LNCAP (cell line): ENCODE data around the gene WIPF3.

ENCODE experiments used
- CTCF ChIP-seq: fragments of 450-650 bp; IDR thresholded peaks from 2 replicates; pipeline ENCODE4 v1.5.1; 2017; ENCODE audit warnings: mild to moderate bottlenecking

Gene WIPF3

GRCh38 chr7:29860186-29860585 is 53.9 kb downstream of the WIPF3 start:
- TF ChIP-seq CTCF = no peak

DNA sequence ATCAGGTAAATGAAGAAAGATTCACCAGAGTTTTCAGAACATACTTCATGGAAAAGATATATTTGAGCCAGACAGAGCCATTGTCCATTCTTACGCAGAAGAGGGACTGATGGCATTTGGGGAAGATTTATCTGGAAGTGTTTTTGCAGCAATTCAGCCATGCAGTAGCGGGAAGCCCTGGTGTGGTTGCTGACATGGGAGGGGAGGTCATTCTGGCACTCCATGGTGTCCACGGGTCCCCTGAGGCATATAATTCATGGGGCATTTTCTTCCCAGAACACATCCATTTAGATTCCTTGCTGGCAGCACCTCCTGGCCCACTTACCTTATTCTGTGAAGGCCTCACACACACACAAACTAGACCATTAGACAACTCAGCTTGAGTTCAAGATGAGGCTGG is 55.6 kb downstream of the WIPF3 start:
- no peak for TF ChIP-seq CTCF

DNA sequence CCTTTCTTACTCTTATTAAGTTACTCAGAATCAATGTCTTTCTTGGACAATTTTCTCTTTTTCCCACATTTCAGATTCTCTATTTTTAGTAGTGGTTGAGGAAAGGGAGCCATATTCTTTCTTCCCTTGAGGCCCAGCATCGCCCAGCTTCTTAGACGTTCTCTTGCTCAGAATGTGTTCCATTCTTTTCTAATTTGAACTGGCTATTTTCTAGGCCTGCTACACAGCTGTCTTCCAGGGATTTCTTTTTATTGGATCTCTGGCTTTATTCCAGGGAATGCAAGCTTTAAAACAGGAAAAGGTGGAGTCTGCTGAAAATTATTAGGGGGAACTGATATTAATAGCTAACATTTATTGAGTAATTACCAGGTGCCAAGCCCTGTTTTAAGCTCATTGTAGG is 58.3 kb downstream of the WIPF3 start:
- no peak for TF ChIP-seq CTCF

GRCh38 chr7:29865526-29865925 is 59.2 kb downstream of the WIPF3 start:
- no peak for TF ChIP-seq CTCF

DNA sequence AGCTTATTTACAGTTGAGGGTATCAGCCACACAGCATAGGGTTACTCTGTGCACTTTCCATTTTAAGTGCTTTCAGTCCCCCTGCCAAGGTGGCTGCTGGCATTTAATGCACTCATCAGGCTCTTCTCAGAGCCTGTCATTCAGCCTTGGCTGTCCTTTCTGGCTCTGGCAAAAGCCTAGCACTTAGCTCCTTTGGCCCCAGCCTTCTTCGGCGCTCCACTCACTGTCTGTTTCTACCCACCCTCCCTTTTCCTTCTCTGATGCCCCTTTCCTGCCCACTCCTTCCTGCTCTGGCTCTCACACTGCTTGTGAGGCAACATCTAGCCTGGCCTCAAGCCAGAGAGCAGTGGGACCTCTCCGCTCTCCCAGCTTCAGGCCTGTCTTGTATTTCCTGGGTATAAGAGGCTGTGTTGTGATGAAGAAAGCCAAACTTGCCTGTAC is 60.2 kb downstream of the WIPF3 start:
- no peak for TF ChIP-seq CTCF

GRCh38 chr7:29871787-29872398 is 65.6 kb downstream of the WIPF3 start:
- no peak for TF ChIP-seq CTCF

DNA sequence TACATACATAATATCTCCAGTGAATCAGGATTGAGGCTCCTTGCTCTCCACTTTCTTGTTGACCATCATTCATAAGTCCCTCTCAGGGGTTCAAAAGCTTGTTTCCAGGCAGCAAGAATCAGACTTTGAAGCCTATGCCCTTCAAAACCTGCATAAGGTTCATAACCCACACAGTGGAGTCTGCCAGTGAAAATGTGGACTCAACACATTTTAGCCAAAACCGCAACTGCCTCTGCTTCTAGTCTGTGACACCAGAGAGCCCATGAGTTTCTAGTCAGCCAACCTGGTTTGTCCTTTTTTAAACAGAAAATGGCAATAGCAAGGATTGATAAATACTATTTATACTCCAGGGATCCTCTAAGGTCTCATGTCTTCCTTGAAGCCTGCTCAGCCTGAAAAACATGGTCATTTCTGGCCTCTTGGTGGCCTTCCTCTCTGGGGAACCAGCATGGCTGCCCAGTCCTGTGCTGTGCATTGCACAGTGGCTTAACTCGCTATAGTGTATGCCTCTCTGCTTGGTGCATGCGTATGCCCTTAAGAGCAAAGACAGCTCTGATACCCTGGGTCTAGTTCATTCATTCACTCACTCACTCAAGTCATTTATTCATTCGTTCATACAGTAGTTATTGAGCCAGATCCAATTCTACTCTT is 67.5 kb downstream of the WIPF3 start:
- no peak for TF ChIP-seq CTCF
